ENCODE data around the gene CFAP43.

DNA sequence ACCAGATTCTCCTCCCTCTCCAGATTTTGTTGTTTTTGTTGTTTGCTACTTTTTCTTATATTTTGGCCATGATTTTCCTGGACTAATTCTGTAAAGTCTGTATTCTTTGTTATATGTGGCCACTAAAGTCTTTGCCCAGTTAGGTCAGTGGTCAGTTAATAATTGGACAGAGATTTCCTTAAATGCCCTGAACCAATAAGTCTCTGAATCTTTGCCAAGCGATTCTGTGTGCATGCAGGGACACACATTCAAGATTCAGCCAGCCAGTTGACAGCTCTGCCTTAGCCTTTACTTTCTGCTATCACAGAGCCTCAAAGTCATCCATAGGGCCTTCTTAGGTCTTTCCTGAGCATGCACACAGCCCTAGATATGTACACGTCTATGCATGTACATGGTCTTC lies 135.5 kb downstream of the CFAP43 start:
- no peak for TF ChIP-seq POLR2A (IDR thresholded peaks at IDR 0.05; ENCODE audit: control extremely low read depth in 1 of 2, low read depth in 2 of 2, low read length in 2 of 2)
- TF ChIP-seq, protein P1, sequence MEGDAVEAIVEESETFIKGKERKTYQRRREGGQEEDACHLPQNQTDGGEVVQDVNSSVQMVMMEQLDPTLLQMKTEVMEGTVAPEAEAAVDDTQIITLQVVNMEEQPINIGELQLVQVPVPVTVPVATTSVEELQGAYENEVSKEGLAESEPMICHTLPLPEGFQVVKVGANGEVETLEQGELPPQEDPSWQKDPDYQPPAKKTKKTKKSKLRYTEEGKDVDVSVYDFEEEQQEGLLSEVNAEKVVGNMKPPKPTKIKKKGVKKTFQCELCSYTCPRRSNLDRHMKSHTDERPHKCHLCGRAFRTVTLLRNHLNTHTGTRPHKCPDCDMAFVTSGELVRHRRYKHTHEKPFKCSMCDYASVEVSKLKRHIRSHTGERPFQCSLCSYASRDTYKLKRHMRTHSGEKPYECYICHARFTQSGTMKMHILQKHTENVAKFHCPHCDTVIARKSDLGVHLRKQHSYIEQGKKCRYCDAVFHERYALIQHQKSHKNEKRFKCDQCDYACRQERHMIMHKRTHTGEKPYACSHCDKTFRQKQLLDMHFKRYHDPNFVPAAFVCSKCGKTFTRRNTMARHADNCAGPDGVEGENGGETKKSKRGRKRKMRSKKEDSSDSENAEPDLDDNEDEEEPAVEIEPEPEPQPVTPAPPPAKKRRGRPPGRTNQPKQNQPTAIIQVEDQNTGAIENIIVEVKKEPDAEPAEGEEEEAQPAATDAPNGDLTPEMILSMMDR (IDR thresholded peaks at IDR 0.05; ENCODE audit: control extremely low read depth in 1 of 3, insufficient read depth in 1 of 3, low read depth in 1 of 3, low read length in 3 of 3): no peak
- no peak for TF ChIP-seq CHD1 (IDR thresholded peaks at IDR 0.05; ENCODE audit: low read depth, low read length)
- no peak for TF ChIP-seq ZNF274 (IDR thresholded peaks at IDR 0.05; ENCODE audit: borderline replicate concordance, extremely low read depth, low read length)
- TF ChIP-seq GABPA (IDR thresholded peaks at IDR 0.05; ENCODE audit: borderline replicate concordance, insufficient read depth, low read length): no peak
- TF ChIP-seq SP1 (IDR thresholded peaks at IDR 0.05; ENCODE audit: low read depth, low read length): no peak
- no peak for TF ChIP-seq RAD21 (IDR thresholded peaks at IDR 0.05 in 1 of 2, conservative IDR thresholded peaks at IDR 0.05 in 1 of 2; ENCODE audit: low read depth in 2 of 2, low read length in 2 of 2)
- no peak for TF ChIP-seq POLR2AphosphoS5 (IDR thresholded peaks at IDR 0.05; ENCODE audit: low read depth, low read length)
- no peak for TF ChIP-seq EZH2 (IDR thresholded peaks at IDR 0.05; ENCODE audit: low read depth, low read length, severe bottlenecking)
- no peak for TF ChIP-seq TAF1 (IDR thresholded peaks at IDR 0.05; ENCODE audit: low read depth, low read length)
- TF ChIP-seq EP300 (IDR thresholded peaks at IDR 0.05; ENCODE audit: borderline replicate concordance in 1 of 2, low read depth in 2 of 2, low read length in 2 of 2): no peak
- TF ChIP-seq TBP (IDR thresholded peaks at IDR 0.05; ENCODE audit: low read depth, low read length): no peak
- TF ChIP-seq, protein P2, sequence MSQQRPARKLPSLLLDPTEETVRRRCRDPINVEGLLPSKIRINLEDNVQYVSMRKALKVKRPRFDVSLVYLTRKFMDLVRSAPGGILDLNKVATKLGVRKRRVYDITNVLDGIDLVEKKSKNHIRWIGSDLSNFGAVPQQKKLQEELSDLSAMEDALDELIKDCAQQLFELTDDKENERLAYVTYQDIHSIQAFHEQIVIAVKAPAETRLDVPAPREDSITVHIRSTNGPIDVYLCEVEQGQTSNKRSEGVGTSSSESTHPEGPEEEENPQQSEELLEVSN (IDR thresholded peaks at IDR 0.05): no peak

All from H1 (cell line).